M059J (cell line): ENCODE measurements around the gene CANT1. TPM values are rescaled to one million over a fixed set of nuclear protein-coding genes. Genes with fewer than 3 reads are reported as not detected.
"Not testable (repeated sequence)": the region's sequence is repeated elsewhere in the genome, so short reads cannot be mapped to it uniquely, and the experiment has no call there.

Experiments
- DNase-seq: peaks from one replicate; pipeline ENCODE4 v3.0.0-alpha.2; 2012; ENCODE audit warnings: low read depth
- total RNA-seq: library from RNA; depleted of rRNA; stranded (reverse); fragments of >200 nt; shearing (Covaris generic); gene quantifications from 2 replicates; pipeline ENCODE4 v1.2.3, GENCODE V29; 2014; rRNA removed

Gene CANT1
- total RNA-seq, 1 experiment from 2014 or later = 85.3 TPM

DNA sequence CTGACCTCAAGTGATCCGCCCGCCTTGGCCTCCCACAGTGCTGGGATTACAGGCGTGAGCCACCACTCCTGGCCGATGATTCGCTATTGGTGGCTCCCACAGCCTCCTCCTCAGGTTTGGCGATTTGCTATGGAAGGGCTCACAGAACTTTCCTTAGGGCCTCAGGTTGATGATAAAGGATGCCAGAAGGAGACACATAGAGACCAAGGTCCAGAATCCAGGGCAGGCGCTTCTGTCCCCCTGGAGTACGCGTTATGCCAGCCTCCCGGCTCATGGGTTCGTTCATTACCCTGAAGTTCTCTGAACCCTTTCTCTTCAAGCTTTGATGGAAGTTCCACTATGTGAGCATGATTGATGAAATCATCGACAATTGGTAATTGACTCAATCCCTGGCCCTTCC is 49.8 kb downstream of the CANT1 start:
- DNase-seq = no peak

GRCh38 chr17:78958641-78959127 is 50.9 kb downstream of the CANT1 start:
- DNase-seq = peak; percentile 81

DNA sequence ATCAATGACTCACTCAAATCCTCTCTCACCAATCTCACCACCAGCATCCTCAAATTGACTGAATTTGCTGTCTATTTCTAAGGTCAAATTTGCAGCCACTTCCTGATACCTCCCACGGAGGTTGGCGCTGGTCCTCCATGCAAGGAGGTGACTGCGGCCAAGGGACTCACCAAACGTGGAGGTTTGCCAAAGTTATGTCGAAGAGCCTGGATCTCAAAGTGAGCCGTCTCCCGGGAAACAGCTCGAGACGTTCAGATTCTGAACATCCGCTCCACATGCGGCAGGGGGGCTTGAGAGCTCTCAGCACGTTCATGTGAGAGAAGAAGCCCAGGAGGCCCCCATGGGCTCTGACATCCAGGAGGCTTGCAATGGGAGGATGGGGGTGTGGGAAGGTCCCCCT is 52.4 kb downstream of the CANT1 start:
- peak; percentile 97 for DNase-seq

GRCh38 chr17:78956254-78956653 is 53.3 kb downstream of the CANT1 start:
- DNase-seq = peak; percentile 71

DNA sequence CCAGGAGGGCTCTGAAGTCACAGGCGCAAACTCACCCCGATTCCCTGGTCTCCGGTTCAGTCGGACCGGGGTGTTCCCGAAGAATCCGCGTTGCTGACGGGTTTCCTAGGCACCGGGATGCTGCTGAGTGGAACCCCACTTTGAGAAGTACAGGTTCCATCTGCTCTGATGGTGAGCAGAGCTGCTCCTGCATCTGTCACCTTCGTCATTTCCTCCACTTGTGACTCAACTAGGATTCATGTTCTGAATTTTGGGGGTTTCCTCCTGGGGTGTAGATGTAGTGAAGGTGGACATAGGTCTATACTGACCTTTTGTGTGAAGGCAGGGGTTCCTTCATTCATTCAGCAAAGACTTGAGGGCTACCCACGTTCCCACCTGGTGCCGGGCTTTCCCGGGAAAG is 54.9 kb downstream of the CANT1 start:
- DNase-seq = no peak

DNA sequence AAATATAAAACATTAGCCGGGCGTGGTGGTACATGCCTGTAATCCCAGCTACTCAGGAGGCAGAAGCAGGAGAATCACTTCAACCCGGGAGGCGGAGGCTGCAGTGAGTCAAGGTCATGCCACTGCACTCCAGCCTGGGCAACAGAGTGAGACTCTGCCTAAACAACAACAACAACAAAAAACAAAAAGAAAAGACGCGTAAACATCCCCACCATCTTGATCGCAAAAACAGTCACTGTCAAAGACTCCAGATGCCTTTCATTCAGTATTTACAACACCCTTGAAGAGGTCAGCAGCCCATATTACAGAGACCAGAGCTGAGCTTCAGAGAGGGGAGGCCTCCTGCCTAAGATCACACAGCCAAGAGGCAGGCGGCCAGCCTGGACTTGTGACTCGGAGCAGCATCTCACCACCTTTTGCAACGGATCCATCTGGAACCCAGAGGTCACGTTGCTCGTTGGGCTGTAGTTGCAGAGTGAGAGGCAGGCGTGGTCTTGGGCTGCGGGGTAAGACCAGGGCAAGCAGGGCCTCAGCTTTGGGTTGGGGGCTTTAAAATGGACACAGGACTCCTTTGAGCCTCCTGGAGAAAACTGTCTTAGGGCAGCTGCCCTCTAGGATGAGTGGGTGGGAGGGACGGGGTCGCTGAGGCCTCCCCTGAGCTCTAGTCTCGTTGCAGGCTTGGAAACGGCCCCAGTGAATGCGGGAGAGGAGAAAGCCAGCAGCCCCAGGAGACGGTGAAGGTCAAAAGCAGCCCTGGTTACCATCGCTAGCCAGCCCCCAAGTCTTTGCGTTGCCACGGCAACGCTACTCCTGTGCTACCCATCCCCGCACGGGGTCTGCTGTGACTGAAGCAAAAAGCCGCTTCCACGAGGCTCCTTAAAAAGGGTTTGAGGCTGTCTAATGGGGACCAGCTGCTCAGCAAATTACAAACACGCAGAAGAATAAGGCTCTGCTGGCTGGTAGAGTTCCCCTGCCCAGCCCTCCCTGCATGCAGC is 55.9 kb downstream of the CANT1 start:
- DNase-seq = no peak

GRCh38 chr17:78952706-78953105 is 56.9 kb downstream of the CANT1 start:
- DNase-seq = no peak

- DNase-seq = no peak
Measured at GRCh38 chr17:78951967-78952551, 57.5 kb downstream of the CANT1 start.

GRCh38 chr17:78950870-78951269 is 58.7 kb downstream of the CANT1 start:
- no peak for DNase-seq

DNA sequence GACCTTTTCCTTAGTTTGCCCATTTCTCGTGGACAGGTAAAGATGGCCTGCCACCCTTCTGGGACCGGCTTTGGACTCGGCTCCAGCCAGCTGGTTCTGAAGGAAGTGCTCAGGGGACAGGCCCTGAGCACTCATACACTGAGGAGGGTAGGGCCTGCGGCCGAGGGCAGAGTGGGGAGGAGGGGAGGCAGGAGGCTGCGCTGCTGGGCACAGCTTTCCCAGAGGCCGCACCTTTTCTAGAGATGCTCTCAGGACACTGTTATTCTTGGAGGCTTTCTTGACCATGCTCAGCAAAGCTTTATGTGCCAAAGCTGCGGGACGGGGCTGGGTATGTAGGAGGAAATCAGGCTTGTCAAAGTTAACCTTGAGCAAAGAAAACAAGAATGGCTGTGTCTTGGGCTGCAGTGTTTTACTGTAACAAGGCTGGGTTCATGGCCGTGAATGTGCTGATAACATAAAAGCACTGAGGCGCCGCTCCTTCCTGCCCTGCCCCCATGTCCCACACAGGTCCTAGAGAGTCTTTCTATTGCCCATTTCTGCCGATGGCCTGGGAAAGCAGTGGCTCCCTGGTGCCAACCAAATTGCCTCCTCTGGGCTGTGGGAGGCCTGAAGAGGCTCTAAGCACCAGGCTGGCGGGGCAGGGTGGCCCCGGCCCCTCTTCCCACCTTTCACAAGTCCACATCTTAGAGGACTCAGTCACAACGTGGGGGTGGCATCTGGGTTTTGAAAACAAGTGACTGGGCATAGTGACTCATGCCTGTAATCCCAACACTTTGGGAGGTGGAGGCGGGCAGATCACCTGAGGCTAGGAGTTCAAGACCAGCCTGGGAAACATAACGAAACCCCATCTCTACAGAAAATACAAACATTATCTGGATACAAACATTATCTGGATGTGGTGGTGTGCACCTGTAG is 62.1 kb downstream of the CANT1 start:
- no peak for DNase-seq

- no peak for DNase-seq
Measured at GRCh38 chr17:78946631-78947030, 62.9 kb downstream of the CANT1 start.

GRCh38 chr17:78946131-78946530 is 63.4 kb downstream of the CANT1 start:
- DNase-seq = no peak

DNA sequence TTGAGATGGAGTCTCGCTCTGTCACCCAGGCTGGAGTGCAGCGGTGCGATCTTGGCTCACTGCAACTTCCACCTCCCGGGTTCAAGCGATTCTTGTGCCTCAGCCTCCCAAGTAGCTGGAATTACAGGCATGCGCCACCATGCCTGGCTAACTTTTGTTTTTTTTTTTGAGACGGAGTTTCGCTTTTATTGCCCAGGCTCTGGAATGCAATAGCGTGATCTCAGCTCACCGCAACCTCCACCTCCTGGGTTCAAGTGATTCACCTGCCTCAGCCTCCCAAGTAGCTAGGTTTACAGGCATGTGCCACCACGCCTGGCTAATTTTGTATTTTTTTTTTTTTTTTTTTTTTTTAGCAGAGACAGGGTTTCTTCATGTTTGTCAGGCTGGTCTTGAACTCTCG is 64.1 kb downstream of the CANT1 start:
- not testable (repeated sequence) for DNase-seq

DNA sequence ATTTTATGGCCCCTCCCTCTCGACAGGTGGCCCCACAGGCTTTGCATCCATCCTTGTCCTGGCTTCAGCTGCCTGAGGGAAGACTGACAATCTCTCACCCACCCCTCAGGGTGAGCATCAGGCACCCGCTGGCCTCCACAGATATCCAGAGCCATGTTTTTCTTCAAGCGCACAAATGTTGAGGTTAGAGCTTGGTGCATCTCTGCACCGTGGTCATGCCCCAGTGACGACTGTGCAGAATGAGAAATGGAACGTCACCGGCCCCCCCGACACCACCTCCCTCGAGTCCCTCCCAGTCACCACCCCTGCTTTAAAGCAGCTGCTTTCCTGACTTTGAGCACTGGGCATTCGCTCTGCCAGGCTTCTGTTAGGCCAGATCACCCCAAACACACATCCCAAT is 64.6 kb downstream of the CANT1 start:
- no peak for DNase-seq

DNA sequence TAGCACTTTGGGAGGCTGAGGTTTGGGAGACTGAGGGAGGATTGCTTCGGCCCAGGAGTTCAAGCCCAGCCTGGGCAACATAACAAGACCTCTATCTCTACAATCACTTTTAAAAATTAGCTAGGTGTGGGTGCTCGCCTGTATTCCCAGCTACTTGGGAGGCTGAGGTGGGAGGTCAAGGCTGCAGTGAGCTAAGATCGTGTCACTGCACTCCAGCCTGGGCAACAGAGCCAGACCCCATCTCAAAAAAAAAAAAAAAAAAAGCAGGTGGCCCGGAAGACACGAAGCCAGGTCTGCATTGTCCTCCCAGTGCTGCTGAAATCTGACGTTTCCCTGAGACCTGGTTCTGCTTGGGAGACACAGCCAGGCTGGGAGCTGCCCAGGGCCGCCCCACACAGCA is 65.5 kb downstream of the CANT1 start:
- no peak for DNase-seq

Other genes starting within 250 kb of the CANT1 start
- gene CYTH1, start 227.5 kb downstream of the CANT1 start, total RNA-seq = 5.9 and 13.8 TPM in 2 replicates
- 18.4 and 26.1 TPM in 2 replicates for gene USP36, start 168.9 kb downstream of the CANT1 start, total RNA-seq
- 0.12 and 1.6 TPM in 2 replicates for gene CEP295NL, start 106.6 kb downstream of the CANT1 start, total RNA-seq
- gene TIMP2, start 84.4 kb downstream of the CANT1 start, total RNA-seq = 213 and 289 TPM in 2 replicates
- gene LGALS3BP, start 29.8 kb downstream of the CANT1 start, total RNA-seq = 787 and 1,162 TPM in 2 replicates
- 4.5 and 7.0 TPM in 2 replicates for gene C1QTNF1, start 14.4 kb upstream of the CANT1 start, total RNA-seq
- 1.4 and 5.0 TPM in 2 replicates for gene ENGASE, start 65.1 kb upstream of the CANT1 start, total RNA-seq